GM18499 (cell line): ENCODE data around the gene CTAGE1.
"Not testable (repeated sequence)": the region's sequence is repeated elsewhere in the genome, so short reads cannot be mapped to it uniquely, and the experiment has no call there.

Source experiments
- ATAC-seq: cut with Tn5 transposase; IDR thresholded peaks from one replicate; pipeline ENCODE4 v1.9.1; 2021; ENCODE audit warnings: moderate number of reproducible peaks; ENCODE audit not compliant: insufficient read depth, unreplicated experiment

CTAGE1 gene, protein sequence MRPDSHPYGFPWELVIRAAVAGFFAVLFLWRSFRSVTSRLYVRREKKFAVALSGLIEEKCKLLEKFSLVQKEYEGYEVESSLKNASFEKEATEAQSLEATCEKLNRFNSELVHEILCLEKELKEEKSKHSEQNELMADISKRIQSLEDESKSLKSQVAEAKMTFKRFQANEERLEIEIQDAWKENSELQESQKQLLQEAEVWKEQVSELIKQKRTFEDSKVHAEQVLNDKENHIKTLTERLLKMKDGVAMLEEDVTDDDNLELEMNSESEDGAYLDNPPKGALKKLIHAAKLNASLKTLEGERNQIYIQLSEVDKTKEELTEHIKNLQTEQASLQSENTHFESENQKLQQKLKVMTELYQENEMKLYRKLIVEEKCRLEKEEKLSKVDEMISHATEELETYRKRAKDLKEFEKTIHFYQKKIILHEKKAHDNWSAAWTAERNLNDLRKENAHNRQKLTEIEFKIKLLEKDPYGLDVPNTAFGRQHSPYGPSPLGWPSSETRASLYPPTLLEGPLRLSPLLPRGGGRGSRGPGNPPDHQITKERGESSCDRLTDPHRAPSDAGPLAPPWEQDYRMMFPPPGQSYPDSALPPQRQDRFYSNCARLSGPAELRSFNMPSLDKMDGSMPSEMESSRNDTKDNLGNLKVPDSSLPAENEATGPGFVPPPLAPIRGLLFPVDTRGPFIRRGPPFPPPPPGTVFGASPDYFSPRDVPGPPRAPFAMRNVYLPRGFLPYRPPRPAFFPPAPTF

DNA sequence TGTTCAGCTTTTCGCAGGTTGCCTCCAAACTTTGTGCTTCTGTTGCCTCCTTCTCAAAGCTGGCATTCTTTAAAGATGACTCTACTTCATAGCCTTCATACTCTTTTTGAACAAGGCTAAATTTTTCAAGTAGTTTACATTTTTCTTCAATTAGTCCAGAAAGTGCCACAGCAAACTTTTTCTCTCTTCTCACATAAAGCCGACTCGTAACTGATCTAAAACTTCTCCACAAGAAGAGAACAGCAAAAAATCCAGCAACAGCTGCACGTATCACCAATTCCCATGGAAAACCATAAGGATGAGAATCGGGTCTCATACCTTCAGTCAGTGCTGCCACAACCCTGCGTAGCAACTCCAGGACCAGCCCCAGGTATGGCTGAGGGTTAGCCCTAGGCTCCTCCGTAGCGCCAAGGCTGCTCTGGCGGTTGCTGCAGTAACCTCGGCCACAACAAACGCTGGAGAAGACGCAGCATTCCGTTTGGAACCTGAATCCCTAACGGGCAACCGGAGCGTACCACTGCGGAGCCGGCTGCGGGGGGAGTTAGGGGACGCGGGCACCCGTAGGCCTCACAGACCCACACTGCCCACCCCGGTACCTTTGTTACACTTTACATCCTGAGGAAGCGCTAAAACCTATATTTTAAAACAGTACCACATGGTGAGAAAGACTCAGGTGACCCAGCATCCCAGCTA, at the start of gene CTAGE1:
Gene CTAGE1, minus strand, starts transcription at position 420 of the 693 bp plus-strand sequence. Its CDS starts 104 bp downstream, at position 316.
- ATAC-seq: no peak

- ATAC-seq: no peak
Measured at GRCh38 chr18:22466608-22467395, 49.1 kb upstream of the CTAGE1 start.

- no peak for ATAC-seq
Measured at GRCh38 chr18:22465859-22466457, 48.2 kb upstream of the CTAGE1 start.

DNA sequence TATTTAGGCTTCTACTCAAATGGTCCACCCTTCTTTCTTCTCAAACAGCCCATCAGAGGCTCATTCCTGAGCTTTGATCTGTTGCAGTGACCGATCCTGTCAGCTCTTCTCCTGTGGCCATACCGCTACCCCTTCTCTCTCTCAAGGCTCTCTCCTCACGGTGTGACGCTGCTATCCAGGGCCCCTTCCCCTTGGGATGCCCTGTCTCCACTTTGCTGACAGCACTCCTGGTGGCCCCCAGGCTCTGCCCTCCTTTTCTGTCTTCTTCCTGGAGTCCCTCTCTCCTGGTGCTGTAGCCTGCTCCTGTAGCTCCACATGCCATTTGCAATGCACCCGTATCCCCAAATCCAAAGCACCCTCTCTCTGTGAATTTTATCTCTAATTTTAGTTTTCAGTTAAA, 45.4 kb upstream of the CTAGE1 start:
- no peak for ATAC-seq

DNA sequence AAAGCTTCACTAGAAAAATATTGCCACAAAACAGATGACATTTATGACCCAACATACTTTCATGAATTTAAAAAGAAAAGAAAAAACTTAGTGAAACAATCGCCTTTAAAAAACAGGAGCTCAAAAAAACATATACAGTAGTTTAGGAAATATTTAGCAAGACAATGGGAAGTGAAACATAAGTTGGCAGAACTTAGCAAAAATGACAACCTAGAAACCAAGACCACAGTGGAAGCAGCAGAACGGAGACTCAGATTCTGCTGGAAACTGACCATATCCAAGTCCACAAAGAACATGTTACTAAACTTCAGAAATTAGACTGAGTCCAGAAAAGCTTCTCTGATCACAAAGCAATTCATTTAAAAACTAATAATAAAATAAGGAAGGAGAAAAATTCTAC, 41.8 kb upstream of the CTAGE1 start:
- ATAC-seq: no peak

GRCh38 chr18:22457524-22457923, 39.8 kb upstream of the CTAGE1 start:
- ATAC-seq: no peak

GRCh38 chr18:22456547-22456946, 38.8 kb upstream of the CTAGE1 start:
- ATAC-seq: no peak

- ATAC-seq: no peak
Measured at GRCh38 chr18:22456116-22456480, 38.4 kb upstream of the CTAGE1 start.

DNA sequence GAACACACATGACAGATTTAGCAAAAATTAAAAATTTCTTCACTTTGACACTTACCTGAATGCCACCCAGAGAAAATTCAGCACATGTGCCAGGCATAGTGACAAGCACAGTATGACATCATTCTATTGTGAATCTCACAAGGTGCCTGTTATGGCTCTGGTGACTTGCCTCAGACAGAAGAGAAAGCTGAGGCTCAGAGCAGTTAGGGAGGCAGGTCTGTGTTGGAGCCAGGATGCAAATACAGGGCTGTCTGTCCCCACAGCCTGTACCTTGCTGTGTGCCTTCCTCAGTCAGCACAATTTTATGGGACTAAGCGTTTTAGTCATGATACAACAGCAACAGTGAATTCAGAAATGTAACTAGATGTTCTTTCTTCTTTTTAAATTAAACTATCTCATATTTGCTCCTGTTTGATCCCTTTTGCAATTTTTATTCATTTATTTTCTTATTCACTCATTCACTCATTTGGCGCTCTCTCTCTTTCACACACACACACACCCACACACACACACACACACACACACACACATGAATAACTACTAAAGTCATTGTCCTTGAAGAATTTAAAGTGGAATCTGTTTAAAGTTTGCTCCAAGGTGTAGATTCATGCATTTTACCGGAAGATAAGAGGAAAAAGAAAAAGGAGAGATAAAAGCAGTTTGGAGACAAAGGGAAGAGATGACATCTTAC, 37.9 kb upstream of the CTAGE1 start:
- no peak for ATAC-seq

DNA sequence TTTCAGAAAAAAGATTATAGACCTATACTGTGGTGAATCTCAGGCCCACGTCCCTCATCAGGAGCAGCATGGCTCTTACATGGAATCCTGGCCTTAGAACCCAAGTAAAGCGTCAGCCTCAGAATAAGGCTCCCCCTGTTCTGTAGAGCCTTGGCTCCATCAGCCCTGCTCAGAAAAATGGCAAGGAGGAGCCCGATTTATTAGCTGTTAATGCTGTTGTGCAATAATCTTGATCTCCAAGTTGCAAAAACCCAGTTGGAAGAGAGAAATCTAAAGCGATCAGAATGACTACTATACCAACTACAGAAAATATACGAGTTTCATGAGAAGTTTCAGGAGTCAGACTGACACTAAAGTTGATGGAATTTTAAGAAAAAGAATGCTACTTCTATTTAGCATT, 35.6 kb upstream of the CTAGE1 start:
- no peak for ATAC-seq

DNA sequence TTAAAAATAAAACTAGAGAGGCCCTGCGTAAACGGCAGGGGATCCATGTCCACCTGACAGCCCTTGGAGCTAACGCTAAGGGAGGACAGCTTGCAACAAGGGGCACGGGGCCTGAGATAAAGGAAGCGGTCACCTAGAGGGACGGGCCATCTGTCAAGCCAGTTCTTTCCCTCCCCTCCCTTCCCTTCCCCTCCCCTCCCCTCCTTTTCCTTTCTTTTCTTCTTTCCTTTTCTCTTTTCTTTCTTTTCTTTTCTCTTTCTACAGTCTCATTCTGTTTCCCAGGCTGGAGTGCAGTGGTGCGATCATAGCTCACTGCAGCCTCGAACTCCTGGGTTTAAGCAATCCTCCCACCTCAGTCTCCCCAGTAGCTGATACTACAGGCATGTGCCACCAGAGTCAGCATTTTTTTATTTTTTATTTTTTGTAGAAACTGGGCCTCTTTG, 34.5 kb upstream of the CTAGE1 start:
- no peak for ATAC-seq

DNA sequence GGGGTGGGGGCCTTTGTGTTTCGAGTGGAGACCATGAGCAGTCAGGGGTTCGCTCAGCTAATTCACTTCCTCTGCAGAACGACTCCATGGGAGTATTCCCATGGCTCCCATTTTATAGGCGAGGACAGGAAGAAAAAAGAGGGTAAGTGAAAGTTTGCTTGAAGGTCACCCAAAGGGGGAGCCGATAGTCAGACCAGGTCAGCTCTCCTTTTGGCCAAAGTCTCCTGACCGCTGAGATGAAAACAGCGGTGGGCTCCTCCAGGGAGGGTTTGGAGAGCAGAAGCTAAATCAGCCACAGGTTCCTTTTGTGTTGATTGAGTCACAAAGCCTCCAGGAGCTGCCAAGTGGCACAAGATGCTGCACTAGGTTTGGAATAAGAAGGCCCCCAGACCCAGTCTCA, 34.1 kb upstream of the CTAGE1 start:
- no peak for ATAC-seq

- not testable (repeated sequence) for ATAC-seq
Measured at GRCh38 chr18:22450766-22451165, 33.1 kb upstream of the CTAGE1 start.

DNA sequence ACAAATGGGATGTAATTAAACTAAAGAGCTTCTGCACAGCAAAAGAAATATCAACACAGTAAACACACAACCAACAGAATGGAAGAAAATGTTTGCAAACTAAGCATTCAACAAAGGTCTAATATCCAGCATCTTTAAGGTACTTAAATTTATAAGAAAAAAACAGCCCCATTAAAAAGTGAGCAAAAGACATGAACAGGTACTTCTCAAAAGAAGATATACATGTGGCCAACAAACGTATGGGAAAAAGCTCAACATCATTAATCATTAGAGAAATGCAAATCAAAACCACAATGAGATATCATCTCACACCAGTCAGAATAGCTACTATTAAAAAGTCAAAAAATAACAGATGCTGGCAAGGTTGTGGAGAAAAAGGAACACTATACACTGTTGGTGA, 32.6 kb upstream of the CTAGE1 start:
- not testable (repeated sequence) for ATAC-seq

GRCh38 chr18:22449753-22450152, 32.0 kb upstream of the CTAGE1 start:
- ATAC-seq: not testable (repeated sequence)

DNA sequence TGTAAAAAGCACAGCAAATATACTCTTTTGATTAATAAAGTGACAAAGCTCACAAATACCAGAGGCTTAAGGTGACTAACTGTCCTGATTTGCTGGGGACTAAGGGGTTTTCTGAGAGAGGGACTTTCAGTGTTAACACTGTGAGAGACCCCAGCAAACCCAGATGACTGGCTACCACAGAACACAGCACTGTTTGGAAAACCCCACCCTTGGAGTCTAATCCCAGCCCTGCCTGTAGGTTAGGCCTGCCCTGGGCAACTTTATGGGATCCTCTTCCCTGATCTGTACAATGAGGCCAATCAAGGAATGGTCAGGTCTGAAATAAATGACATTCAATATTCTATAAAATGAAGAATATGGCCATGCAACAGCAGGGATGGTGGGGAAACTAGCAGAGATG, 30.5 kb upstream of the CTAGE1 start:
- no peak for ATAC-seq

DNA sequence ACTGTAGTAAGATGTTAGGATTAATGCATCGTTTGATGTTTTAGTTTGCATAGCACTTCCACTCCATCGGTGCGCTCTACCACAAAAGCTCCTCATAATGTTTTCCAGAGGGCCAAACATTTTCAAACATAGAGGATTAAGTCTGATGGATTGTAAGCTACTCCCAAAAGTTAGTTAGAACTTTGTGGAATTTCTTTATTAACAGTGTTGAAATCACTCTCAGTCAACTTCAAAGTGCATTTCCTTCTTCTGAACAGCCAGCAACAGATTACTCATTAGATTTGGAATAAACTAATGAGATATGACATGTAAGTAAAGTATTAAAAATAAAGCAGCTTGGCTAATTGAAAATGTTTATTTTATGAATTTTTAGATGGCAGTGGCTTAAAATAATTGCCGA, 30.1 kb upstream of the CTAGE1 start:
- no peak for ATAC-seq

- no peak for ATAC-seq
Measured at GRCh38 chr18:22446911-22447310, 29.2 kb upstream of the CTAGE1 start.

DNA sequence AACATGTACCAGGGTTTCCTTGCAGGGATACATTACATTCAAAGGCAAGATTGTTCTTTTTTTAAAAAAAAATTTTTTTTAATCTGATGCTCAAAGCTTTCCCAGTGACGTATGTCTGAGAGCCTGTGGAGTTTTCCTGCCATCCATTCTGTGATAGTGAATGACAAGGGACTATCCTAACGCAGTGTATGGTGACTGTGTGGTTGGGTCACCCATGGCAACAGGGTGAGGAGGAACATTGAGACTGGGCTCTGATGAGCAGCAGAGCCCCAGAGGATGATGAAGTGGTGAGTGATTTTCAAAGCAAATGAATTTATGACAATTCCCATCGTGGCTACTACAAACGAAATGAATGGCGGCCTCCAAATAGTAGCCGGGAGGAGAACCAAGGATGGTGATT, 28.6 kb upstream of the CTAGE1 start:
- no peak for ATAC-seq
